H1 (cell line): Measurements from ENCODE around the gene GTF2F2. TPM values are rescaled to one million over a fixed set of nuclear protein-coding genes. Genes with fewer than 3 reads are reported as not detected.

ENCODE experiments used
- CTBP2 ChIP-seq: IDR thresholded peaks from 2 replicates; pipeline ENCODE4 v1.7.0; 2011; ENCODE audit warnings: borderline replicate concordance, mild to moderate bottlenecking, moderate library complexity, mixed read lengths, low read length; ENCODE audit not compliant: insufficient read depth, insufficient read length
- EZH2 ChIP-seq: fragments of 200-600 bp; sonication (generic); IDR thresholded peaks from 2 replicates; pipeline ENCODE4 v1.7.1; 2012; ENCODE audit warnings: low read depth, mild to moderate bottlenecking, moderate library complexity, low read length, inconsistent platforms; ENCODE audit not compliant: severe bottlenecking
- JUN ChIP-seq: IDR thresholded peaks from 2 replicates; pipeline ENCODE4 v1.6.1; 2011; ENCODE audit warnings: low read depth, mild to moderate bottlenecking, improper control_type of control experiment, low read length
- MAFK ChIP-seq: IDR thresholded peaks from 2 replicates; pipeline ENCODE4 v1.6.1; 2012; ENCODE audit warnings: low read depth, mild to moderate bottlenecking, improper control_type of control experiment, low read length
- NRF1 ChIP-seq: IDR thresholded peaks from 2 replicates; pipeline ENCODE4 v1.6.1; 2011; ENCODE audit warnings: mild to moderate bottlenecking, low read depth, low read length, improper control_type of control experiment
- RNF2 ChIP-seq: fragments of 200-900, 300-1000 bp; sonication (generic); IDR thresholded peaks from 2 replicates; pipeline ENCODE4 v1.7.1; 2016; ENCODE audit warnings: borderline replicate concordance, low read depth, mild to moderate bottlenecking, antibody characterized with exemption, low read length; ENCODE audit not compliant: poor library complexity, severe bottlenecking; ENCODE audit errors: missing control alignments
- TBP ChIP-seq: IDR thresholded peaks from 2 replicates; pipeline ENCODE4 v1.6.1; 2011; ENCODE audit warnings: low read depth, low read length, improper control_type of control experiment
- TCF12 ChIP-seq: IDR thresholded peaks from 2 replicates; pipeline ENCODE4 v1.6.1; 2011; ENCODE audit warnings: low read depth, mild to moderate bottlenecking, low read length
- ZNF274 ChIP-seq: IDR thresholded peaks from 2 replicates; pipeline ENCODE4 v1.7.0; 2012; ENCODE audit warnings: low read length, borderline replicate concordance; ENCODE audit errors: extremely low read depth
- polyA plus RNA-seq, 7 experiments: library from polyadenylated mRNA; depleted of rRNA in 3 of 7; stranded (reverse) in 5 of 7; unstranded in 2 of 7; fragments of >200 nt in 5 of 7; fragments of 200-250 nt in 2 of 7; gene quantifications; 1 replicate in 5 of 7; 2 replicates in 1 of 7; 4 replicates in 1 of 7; pipeline versions ENCODE4 v1.2.1 to v1.2.3, GENCODE V29; 2011 to 2013; ENCODE audit warnings: missing spikeins in 2 of 7, mixed read lengths in 2 of 7
- total RNA-seq: library from RNA; stranded (reverse); fragmentation: NEBNext Ultra II Directional; extraction: Animal tissue kit (Norgen Biotek cat#: 25700); gene quantifications from 2 replicates; pipeline ENCODE4 v1.2.1, GENCODE V29; 2021

Gene GTF2F2
- total and polyA plus RNA-seq, 2 of the 8 experiments (the other 6 are each of a cell fraction or from before 2014, with no cell fraction given), result 10.8 to 31.1 TPM

DNA sequence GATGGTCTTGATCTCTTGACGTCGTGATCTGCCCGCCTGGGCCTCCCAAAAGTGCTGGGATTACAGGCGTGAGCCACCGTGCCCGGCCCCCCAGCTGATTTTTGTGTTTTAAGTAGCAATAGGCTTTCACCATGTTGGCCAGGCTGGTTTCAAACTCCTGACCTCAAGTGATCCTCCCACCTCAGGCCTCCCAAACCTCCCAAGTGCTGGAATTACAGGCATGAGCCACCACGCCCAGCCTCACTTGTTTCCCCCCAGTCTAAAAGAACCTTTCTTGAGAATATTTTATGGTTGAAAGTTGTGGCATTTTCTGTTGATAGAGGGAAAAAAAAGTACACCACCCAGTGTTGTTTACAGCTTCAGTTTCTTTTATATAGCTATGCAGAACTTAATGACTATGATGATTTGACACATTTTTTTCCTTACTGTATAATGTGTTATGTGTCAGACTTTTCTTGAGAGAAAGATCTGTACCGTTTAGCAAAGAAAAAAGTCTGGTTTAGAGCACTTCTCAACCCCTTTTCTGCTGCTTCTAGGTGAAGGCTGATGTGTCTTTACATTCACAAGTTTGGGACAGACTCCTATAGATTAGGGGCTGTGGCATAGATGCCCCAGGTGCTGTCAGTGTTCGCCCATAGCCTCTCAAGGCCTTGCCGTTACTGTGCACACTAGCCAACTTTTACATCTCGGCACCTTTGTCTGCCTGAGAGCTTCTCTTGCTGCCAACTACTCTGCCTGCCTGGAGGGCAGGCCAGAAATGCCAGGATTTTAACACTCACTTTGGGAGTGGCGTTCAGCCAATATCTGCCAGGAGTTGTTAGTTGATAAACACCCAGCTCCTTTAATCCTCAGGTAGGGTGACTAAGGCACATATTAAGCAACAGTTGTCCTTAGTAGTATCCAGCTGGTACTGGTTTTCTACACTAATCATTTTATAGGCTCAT is 47.6 kb downstream of the GTF2F2 start (continued):
- TF ChIP-seq ZNF274 (no peak), TCF12 (no peak), CTBP2 (no peak), TBP (no peak), MAFK (no peak), JUN (no peak), EZH2 (no peak), RNF2 (no peak), NRF1 (no peak)
